HG03108 (cell line): ENCODE data around the gene VEGFB.

ENCODE experiments used
- ATAC-seq: cut with Tn5 transposase; IDR thresholded peaks from one replicate; pipeline ENCODE4 v1.9.1; 2021; ENCODE audit warnings: moderate library complexity; ENCODE audit not compliant: unreplicated experiment

Gene VEGFB

GRCh38 chr11:64210301-64211020 is 23.9 kb upstream of the VEGFB start:
- no peak for ATAC-seq

- ATAC-seq, result no peak
These were observed 23.1 kb upstream of the VEGFB start for GRCh38 chr11:64211181-64211872.

GRCh38 chr11:64216879-64217278 is 17.5 kb upstream of the VEGFB start:
- ATAC-seq, result no peak

GRCh38 chr11:64218628-64219353 is 15.6 kb upstream of the VEGFB start:
- ATAC-seq, result no peak

- no peak for ATAC-seq
These were observed 15.1 kb upstream of the VEGFB start for GRCh38 chr11:64219354-64219684.

GRCh38 chr11:64219755-64220154 is 14.6 kb upstream of the VEGFB start:
- ATAC-seq, result no peak

GRCh38 chr11:64220271-64220670 is 14.1 kb upstream of the VEGFB start:
- ATAC-seq, result no peak

GRCh38 chr11:64220798-64221197 is 13.6 kb upstream of the VEGFB start:
- ATAC-seq, result no peak

GRCh38 chr11:64222651-64223000 is 11.8 kb upstream of the VEGFB start:
- ATAC-seq, result no peak

GRCh38 chr11:64223001-64223651 is 11.3 kb upstream of the VEGFB start:
- ATAC-seq, result no peak

GRCh38 chr11:64224151-64224890 is 10.1 kb upstream of the VEGFB start:
- ATAC-seq, result no peak

GRCh38 chr11:64224891-64225607 is 9.3 kb upstream of the VEGFB start:
- ATAC-seq, result no peak

GRCh38 chr11:64225608-64226506 is 8.5 kb upstream of the VEGFB start, which contains the start of the genes NUDT22 and TRPT1:
Gene NUDT22 (plus strand): TSS chr11:64226274. CDS start chr11:64226653, 379 bp downstream.
Gene TRPT1 (minus strand): TSS chr11:64226186. CDS start chr11:64225860, 326 bp downstream.
- ATAC-seq, result peak; percentile 38

GRCh38 chr11:64226507-64227051 is 7.8 kb upstream of the VEGFB start:
- peak; percentile 26 for ATAC-seq

- ATAC-seq, result no peak
These were observed 6.9 kb upstream of the VEGFB start for GRCh38 chr11:64227405-64227956.

GRCh38 chr11:64229090-64229743 is 5.2 kb upstream of the VEGFB start:
- no peak for ATAC-seq

GRCh38 chr11:64229744-64230170 is 4.6 kb upstream of the VEGFB start:
- no peak for ATAC-seq
